Measurements from ENCODE around the gene CNTN1.

CNTN1 gene

DNA sequence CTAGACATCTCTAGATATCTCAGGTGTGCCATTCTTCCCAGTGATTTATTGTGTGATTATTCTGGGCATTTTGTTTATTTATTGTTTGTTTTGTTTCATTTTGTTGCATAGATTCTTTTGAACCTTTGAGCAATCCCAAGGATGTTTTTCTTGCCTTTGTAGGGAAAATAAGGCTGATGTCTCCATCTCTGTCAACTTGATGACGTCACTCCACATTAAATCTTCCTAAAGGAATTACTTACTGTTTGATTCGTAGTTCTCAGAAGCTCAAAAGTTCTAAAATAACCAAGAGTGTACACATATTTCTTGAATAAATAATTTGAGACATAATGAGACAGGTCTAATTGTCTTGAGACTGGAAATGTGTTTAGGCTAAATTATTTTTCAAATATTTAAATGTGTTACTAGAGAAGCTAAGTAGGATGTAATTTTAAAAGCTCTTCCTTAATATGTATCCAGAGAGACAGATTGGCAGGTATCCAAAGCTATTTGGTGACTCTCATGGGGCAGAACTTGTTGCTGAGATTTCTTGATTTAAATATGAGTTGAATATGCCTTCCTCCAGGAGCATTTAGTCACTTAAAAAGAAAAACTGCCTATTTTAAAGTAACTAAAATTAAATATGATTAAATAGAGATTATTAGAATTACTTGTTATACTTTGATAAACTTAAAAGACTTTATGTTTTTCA lies 128.7 kb downstream of the CNTN1 start:
- no peak overlapping the region for H3K4me3 ChIP-seq (ENCODE audit: low read depth in 1 of 2, low read length in 2 of 2)
- H2AFZ ChIP-seq (ENCODE audit: low read depth, low read length): no peak overlapping the region
- no peak for ATAC-seq (ENCODE audit: insufficient read depth, low read depth)
- H3K4me2 ChIP-seq (ENCODE audit: insufficient read depth, low read length): no peak overlapping the region
- no peaks in the 10 kb centered on the region for H3K27me3 ChIP-seq (ENCODE audit: insufficient read depth, low read length, poor library complexity)
- TF ChIP-seq, protein P1, sequence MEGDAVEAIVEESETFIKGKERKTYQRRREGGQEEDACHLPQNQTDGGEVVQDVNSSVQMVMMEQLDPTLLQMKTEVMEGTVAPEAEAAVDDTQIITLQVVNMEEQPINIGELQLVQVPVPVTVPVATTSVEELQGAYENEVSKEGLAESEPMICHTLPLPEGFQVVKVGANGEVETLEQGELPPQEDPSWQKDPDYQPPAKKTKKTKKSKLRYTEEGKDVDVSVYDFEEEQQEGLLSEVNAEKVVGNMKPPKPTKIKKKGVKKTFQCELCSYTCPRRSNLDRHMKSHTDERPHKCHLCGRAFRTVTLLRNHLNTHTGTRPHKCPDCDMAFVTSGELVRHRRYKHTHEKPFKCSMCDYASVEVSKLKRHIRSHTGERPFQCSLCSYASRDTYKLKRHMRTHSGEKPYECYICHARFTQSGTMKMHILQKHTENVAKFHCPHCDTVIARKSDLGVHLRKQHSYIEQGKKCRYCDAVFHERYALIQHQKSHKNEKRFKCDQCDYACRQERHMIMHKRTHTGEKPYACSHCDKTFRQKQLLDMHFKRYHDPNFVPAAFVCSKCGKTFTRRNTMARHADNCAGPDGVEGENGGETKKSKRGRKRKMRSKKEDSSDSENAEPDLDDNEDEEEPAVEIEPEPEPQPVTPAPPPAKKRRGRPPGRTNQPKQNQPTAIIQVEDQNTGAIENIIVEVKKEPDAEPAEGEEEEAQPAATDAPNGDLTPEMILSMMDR (IDR thresholded peaks at IDR 0.05; ENCODE audit: borderline replicate concordance, extremely low read depth, low read length, poor library complexity, severe bottlenecking): no peak
- TF ChIP-seq EZH2 (IDR thresholded peaks at IDR 0.05; ENCODE audit: borderline replicate concordance, low read depth, low read length, severe bottlenecking): no peak
- no peaks in the 10 kb centered on the region for H4K20me1 ChIP-seq (ENCODE audit: insufficient read depth, low read length)
- no peaks in the 10 kb centered on the region for H3K9me3 ChIP-seq (ENCODE audit: insufficient read depth, low read length, severe bottlenecking)
- no peaks in the 10 kb centered on the region for H3K36me3 ChIP-seq (ENCODE audit: insufficient read depth, low read length)
- H3K79me2 ChIP-seq (ENCODE audit: insufficient read depth, low read length): no peaks in the 10 kb centered on the region
- H3K9ac ChIP-seq (ENCODE audit: low read depth, low read length): no peak overlapping the region
- no peak overlapping the region for H3K27ac ChIP-seq (ENCODE audit: low read length)
- no peaks in the 10 kb centered on the region for H3K4me1 ChIP-seq (ENCODE audit: insufficient read depth, low read length)
- DNase-seq: no peak

DNA sequence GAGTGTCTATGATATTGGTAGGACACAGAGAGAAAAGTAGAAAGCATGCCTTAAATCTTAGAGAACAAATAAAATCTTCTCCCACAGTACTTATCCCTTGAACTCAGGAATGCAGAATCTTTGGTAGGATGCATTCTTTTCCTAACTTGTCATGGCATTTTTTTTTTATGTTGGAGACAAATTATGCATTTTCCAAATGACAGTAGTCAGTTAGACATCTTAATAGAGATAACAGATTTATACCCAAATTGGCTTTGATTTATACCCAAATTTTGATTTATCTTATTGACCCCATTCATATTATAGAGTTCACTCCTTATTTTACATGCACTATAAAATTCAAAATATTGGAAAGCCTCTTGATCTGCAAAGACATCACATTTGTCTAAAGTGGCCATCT lies 132.9 kb downstream of the CNTN1 start:
- no peak for DNase-seq
- H3K36me3 ChIP-seq (ENCODE audit: insufficient read depth, low read length): no peaks in the 10 kb centered on the region
- no peaks in the 10 kb centered on the region for H3K79me2 ChIP-seq (ENCODE audit: insufficient read depth, low read length)
- TF ChIP-seq, protein P1 (IDR thresholded peaks at IDR 0.05; ENCODE audit: borderline replicate concordance, extremely low read depth, low read length, poor library complexity, severe bottlenecking): no peak
- TF ChIP-seq EZH2 (IDR thresholded peaks at IDR 0.05; ENCODE audit: borderline replicate concordance, low read depth, low read length, severe bottlenecking): no peak
- ATAC-seq (ENCODE audit: insufficient read depth, low read depth): no peak
- no peaks in the 10 kb centered on the region for H3K9me3 ChIP-seq (ENCODE audit: insufficient read depth, low read length, severe bottlenecking)
- no peak overlapping the region for H3K27ac ChIP-seq (ENCODE audit: low read length)
- no peaks in the 10 kb centered on the region for H3K27me3 ChIP-seq (ENCODE audit: insufficient read depth, low read length, poor library complexity)
- H3K4me1 ChIP-seq (ENCODE audit: insufficient read depth, low read length): no peaks in the 10 kb centered on the region
- no peak overlapping the region for H3K9ac ChIP-seq (ENCODE audit: low read depth, low read length)
- no peak overlapping the region for H3K4me3 ChIP-seq (ENCODE audit: low read depth in 1 of 2, low read length in 2 of 2)
- no peak overlapping the region for H3K4me2 ChIP-seq (ENCODE audit: insufficient read depth, low read length)
- H2AFZ ChIP-seq (ENCODE audit: low read depth, low read length): no peak overlapping the region
- H4K20me1 ChIP-seq (ENCODE audit: insufficient read depth, low read length): no peaks in the 10 kb centered on the region

DNA sequence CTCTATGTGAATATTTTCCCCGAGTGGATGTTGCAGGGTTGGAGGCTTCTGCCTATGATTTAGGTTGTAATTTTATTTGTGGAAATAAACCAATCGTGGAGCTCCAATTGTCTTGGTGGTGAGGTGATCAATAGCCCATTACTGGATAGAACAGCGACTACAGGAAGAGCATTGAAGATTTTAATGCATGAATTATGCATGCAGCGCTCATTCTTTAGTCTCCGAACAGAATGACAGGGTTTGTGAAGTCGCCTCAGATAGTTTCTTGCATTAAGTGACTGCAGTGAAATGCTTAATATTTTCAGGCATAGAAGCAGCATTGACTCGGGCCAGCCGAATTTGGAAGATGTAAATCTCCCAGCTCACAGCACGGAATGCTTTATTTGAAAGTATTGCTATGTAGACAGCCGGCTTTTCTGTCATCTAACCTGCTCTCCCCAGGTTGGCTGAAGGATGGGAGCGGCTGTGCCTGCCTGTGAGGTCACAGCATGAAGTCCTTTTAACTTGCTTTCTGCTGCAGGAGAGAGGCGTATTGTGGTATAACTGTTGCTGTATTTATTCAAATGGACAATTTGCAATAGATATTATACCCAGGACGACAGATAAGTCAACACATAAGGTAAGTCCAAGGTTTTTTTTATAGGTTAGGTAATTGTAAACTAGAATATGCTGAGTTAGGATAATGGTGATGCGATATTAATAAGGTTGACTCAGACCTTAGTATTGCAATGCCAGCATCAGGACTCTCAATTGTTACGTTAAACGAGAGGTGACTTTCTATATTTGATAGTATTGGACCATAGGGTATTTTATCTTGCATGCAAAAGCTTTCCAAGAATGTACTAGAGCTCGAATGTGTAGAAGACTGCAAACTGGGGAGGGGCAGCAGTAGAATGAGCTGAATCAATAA lies 135.7 kb downstream of the CNTN1 start:
- no peaks in the 10 kb centered on the region for H4K20me1 ChIP-seq (ENCODE audit: insufficient read depth, low read length)
- no peak for TF ChIP-seq EZH2 (IDR thresholded peaks at IDR 0.05; ENCODE audit: borderline replicate concordance, low read depth, low read length, severe bottlenecking)
- TF ChIP-seq, protein P1 (IDR thresholded peaks at IDR 0.05; ENCODE audit: borderline replicate concordance, extremely low read depth, low read length, poor library complexity, severe bottlenecking): no peak
- H3K4me1 ChIP-seq (ENCODE audit: insufficient read depth, low read length): no peaks in the 10 kb centered on the region
- DNase-seq (no peak), ATAC-seq (ENCODE audit: insufficient read depth, low read depth) (no peak)
- no peaks in the 10 kb centered on the region for H3K27me3 ChIP-seq (ENCODE audit: insufficient read depth, low read length, poor library complexity)
- H3K36me3 ChIP-seq (ENCODE audit: insufficient read depth, low read length): no peaks in the 10 kb centered on the region
- no peaks in the 10 kb centered on the region for H3K9me3 ChIP-seq (ENCODE audit: insufficient read depth, low read length, severe bottlenecking)
- H3K79me2 ChIP-seq (ENCODE audit: insufficient read depth, low read length): no peaks in the 10 kb centered on the region
- no peak overlapping the region for H3K27ac ChIP-seq (ENCODE audit: low read length)
- no peak overlapping the region for H3K4me3 ChIP-seq (ENCODE audit: low read depth in 1 of 2, low read length in 2 of 2)
- no peak overlapping the region for H3K9ac ChIP-seq (ENCODE audit: low read depth, low read length)
- no peak overlapping the region for H3K4me2 ChIP-seq (ENCODE audit: insufficient read depth, low read length)
- no peak overlapping the region for H2AFZ ChIP-seq (ENCODE audit: low read depth, low read length)

Data from DND-41 (cell line).